HCT116 (cell line): ENCODE measurements around the gene KMT2C. TPM values are rescaled to one million over a fixed set of nuclear protein-coding genes. Genes with fewer than 3 reads are reported as not detected.

Experiments
- ATAC-seq: fragments of 200-7000 bp; cut with Tn5 transposase; 2 replicates; pipeline ENCODE4 v1.9.1; 2020; ENCODE audit warnings: mild to moderate bottlenecking, moderate library complexity
- BruUV-seq: library from RNA; stranded (reverse); fragments of 400-500 nt; replicated peaks from 2 replicates; lab custom pipeline; 2021; lab: Mats Ljungman, UMichigan
- CTCF ChIA-PET: fragments of 300-600 bp; sonication (Branson Sonifier 250); formaldehyde crosslinking; loops from one replicate; lab custom pipeline; 2021; ENCODE audit warnings: antibody characterized with exemption; lab: Charles Lee
- POLR2A ChIA-PET: fragments of 300-600, 350-600 bp; sonication (Branson Sonifier 250); formaldehyde crosslinking; loops from one replicate; lab custom pipeline; 2021; ENCODE audit warnings: antibody characterized with exemption; lab: Charles Lee
- RAD21 ChIA-PET, 2 experiments: fragments of 300-600 bp; sonication (Branson Sonifier 250); formaldehyde crosslinking; loops; one replicate each; lab custom pipeline; 2023; ENCODE audit warnings: low total read pairs in 2 of 2; ENCODE audit not compliant: uncharacterized antibody in 2 of 2, unreplicated experiment in 2 of 2, low non-redundant PET in 1 of 2; lab: Charles Lee
- DNase-seq: peaks from one replicate; pipeline ENCODE4 v3.0.0-alpha.2; 2010; ENCODE audit warnings: low read depth, low spot score
- H2AFZ ChIP-seq: fragments of 200-600 bp; shearing (Covaris generic), sonication (generic); 2 replicates; pipeline ENCODE4 v1.6.1; 2017; ENCODE audit warnings: low read depth, mixed run types, mixed read lengths, antibody characterized with exemption, low read length; ENCODE audit not compliant: poor library complexity, severe bottlenecking
- H3K27ac ChIP-seq: 2 replicates; pipeline ENCODE4 v1.5.1; 2012; ENCODE audit warnings: low read depth, low read length
- H3K27me3 ChIP-seq: fragments of 200-600 bp; sonication (generic); 2 replicates; pipeline ENCODE4 v1.6.1; 2016; ENCODE audit warnings: mixed run types, low read length, mixed read lengths; ENCODE audit not compliant: insufficient read depth
- H3K36me3 ChIP-seq, 2 experiments: fragments of 200-500 bp in 1 of 2; fragments of 200-600 bp in 1 of 2; sonication (Bioruptor generic) in 1 of 2; sonication (generic) in 1 of 2; 2 replicates each; pipeline versions ENCODE4 v1.5.1 to v1.6.1; 2014 to 2016; ENCODE audit warnings: low read length in 2 of 2, inconsistent platforms in 1 of 2, mixed read lengths in 1 of 2, mixed run types in 1 of 2; ENCODE audit not compliant: insufficient read depth in 2 of 2, control insufficient read depth in 1 of 2
- H3K4me1 ChIP-seq, 2 experiments: fragments of 200-600 bp in 1 of 2; sonication (generic) in 1 of 2; 2 replicates each; pipeline versions ENCODE4 v1.5.1 to v1.6.1; 2012 to 2017; ENCODE audit warnings: low read length in 2 of 2, inconsistent platforms in 1 of 2, mild to moderate bottlenecking in 1 of 2, mixed read lengths in 1 of 2, mixed run types in 1 of 2, moderate library complexity in 1 of 2; ENCODE audit not compliant: insufficient read depth in 2 of 2, control insufficient read depth in 1 of 2
- H3K4me2 ChIP-seq: fragments of 200-600 bp; sonication (generic); 2 replicates; pipeline ENCODE4 v1.6.1; 2017; ENCODE audit warnings: mixed run types, low read length, mixed read lengths
- H3K4me3 ChIP-seq, 2 experiments: fragments of 200-600 bp in 1 of 2; sonication (generic) in 1 of 2; replicated peaks in 1 of 2; 2 replicates each; pipeline ENCODE4 v1.5.1; 2011 to 2016; ENCODE audit warnings: low read length in 2 of 2, control low read depth in 1 of 2, low read depth in 1 of 2, mild to moderate bottlenecking in 1 of 2, mixed read lengths in 1 of 2, mixed run types in 1 of 2
- H3K79me2 ChIP-seq: fragments of 200-600 bp; sonication (generic); 2 replicates; pipeline ENCODE4 v1.6.1; 2017; ENCODE audit warnings: mild to moderate bottlenecking, mixed run types, low read length, moderate library complexity, mixed read lengths; ENCODE audit not compliant: insufficient read depth
- H3K9ac ChIP-seq: fragments of 200-600 bp; sonication (generic); 2 replicates; pipeline ENCODE4 v1.6.1; 2016; ENCODE audit warnings: low read length, mixed read lengths
- H3K9me2 ChIP-seq: fragments of 200-600 bp; sonication (generic), shearing (Covaris generic); 2 replicates; pipeline ENCODE4 v1.6.1; 2017; ENCODE audit warnings: mixed run types, mild to moderate bottlenecking, moderate library complexity; ENCODE audit not compliant: insufficient read depth
- H3K9me3 ChIP-seq, 2 experiments: fragments of 200-500 bp in 1 of 2; fragments of 200-600 bp in 1 of 2; sonication (Bioruptor generic) in 1 of 2; sonication (generic) in 1 of 2; 2 replicates each; pipeline ENCODE4 v1.6.1; 2014 to 2017; ENCODE audit warnings: low read length in 2 of 2, mixed read lengths in 2 of 2, inconsistent platforms in 1 of 2, low read depth in 1 of 2, mild to moderate bottlenecking in 1 of 2, mixed run types in 1 of 2, moderate library complexity in 1 of 2; ENCODE audit not compliant: control insufficient read depth in 1 of 2, insufficient read depth in 1 of 2
- H4K20me1 ChIP-seq: fragments of 200-600 bp; sonication (generic), shearing (Covaris generic); 2 replicates; pipeline ENCODE4 v1.6.1; 2017; ENCODE audit warnings: mixed run types, mild to moderate bottlenecking, moderate library complexity; ENCODE audit not compliant: insufficient read depth
- CEBPB ChIP-seq: IDR thresholded peaks from 2 replicates; pipeline ENCODE4 v1.6.1; 2012; ENCODE audit warnings: low read depth
- CTCF ChIP-seq, 3 experiments: fragments of 200-600 bp in 1 of 3; sonication (generic) in 1 of 3; IDR thresholded peaks in 2 of 3; conservative IDR thresholded peaks in 1 of 3; 2 replicates each; pipeline ENCODE4 v1.5.1; 2012 to 2017; ENCODE audit warnings: low read depth in 2 of 3, low read length in 2 of 3, antibody characterized with exemption in 1 of 3, borderline replicate concordance in 1 of 3, control low read depth in 1 of 3, mild to moderate bottlenecking in 1 of 3, mixed read lengths in 1 of 3, mixed run types in 1 of 3, moderate library complexity in 1 of 3; ENCODE audit not compliant: insufficient read depth in 1 of 3
- EGR1 ChIP-seq: IDR thresholded peaks from 2 replicates; pipeline ENCODE4 v1.6.1; 2012; ENCODE audit warnings: low read depth
- EZH2 ChIP-seq: fragments of 200-600 bp; sonication (generic); IDR thresholded peaks from 2 replicates; pipeline ENCODE4 v1.6.1; 2017; ENCODE audit warnings: antibody characterized with exemption, mixed run types
- EZH2phosphoT487 ChIP-seq: fragments of 200-600 bp; IDR thresholded peaks from 2 replicates; pipeline ENCODE4 v1.6.1; 2018; ENCODE audit warnings: antibody characterized with exemption, borderline replicate concordance
- FOSL1 ChIP-seq: IDR thresholded peaks from 2 replicates; pipeline ENCODE4 v1.6.1; 2012; ENCODE audit warnings: low read depth
- JUND ChIP-seq: IDR thresholded peaks from 2 replicates; pipeline ENCODE4 v1.6.1; 2012
- MAX ChIP-seq: IDR thresholded peaks from 2 replicates; pipeline ENCODE4 v1.6.1; 2012
- POLR2A ChIP-seq: IDR thresholded peaks from 2 replicates; pipeline ENCODE4 v1.7.0; 2011; ENCODE audit warnings: borderline replicate concordance; ENCODE audit not compliant: insufficient read depth, insufficient read length; ENCODE audit errors: extremely low read depth
- POLR2AphosphoS5 ChIP-seq: IDR thresholded peaks from 2 replicates; pipeline ENCODE4 v1.6.1; 2011; ENCODE audit warnings: mild to moderate bottlenecking, low read depth, low read length, moderate library complexity
- RAD21 ChIP-seq: IDR thresholded peaks from 2 replicates; pipeline ENCODE4 v1.6.1; 2012; ENCODE audit warnings: low read depth, mild to moderate bottlenecking
- REST ChIP-seq: IDR thresholded peaks from 2 replicates; pipeline ENCODE4 v1.6.1; 2012; ENCODE audit warnings: low read depth
- SP1 ChIP-seq: IDR thresholded peaks from 2 replicates; pipeline ENCODE4 v1.6.1; 2012; ENCODE audit warnings: low read depth
- SRF ChIP-seq: IDR thresholded peaks from 2 replicates; pipeline ENCODE4 v1.6.1; 2012; ENCODE audit warnings: low read depth
- YY1 ChIP-seq: IDR thresholded peaks from 2 replicates; pipeline ENCODE4 v1.6.1; 2011; ENCODE audit warnings: low read length, low read depth, moderate library complexity, mild to moderate bottlenecking; ENCODE audit not compliant: insufficient replicate concordance; ENCODE audit errors: extremely low read depth
- ZBTB33 ChIP-seq: IDR thresholded peaks from 2 replicates; pipeline ENCODE4 v1.6.1; 2011; ENCODE audit warnings: mild to moderate bottlenecking, low read length, moderate library complexity; ENCODE audit not compliant: insufficient replicate concordance; ENCODE audit errors: extremely low read depth
- ZNF274 ChIP-seq: fragments of 200-500 bp; sonication (Bioruptor generic); IDR thresholded peaks from 2 replicates; pipeline ENCODE4 v1.6.1; 2014; ENCODE audit warnings: mild to moderate bottlenecking, low read depth, low read length, inconsistent platforms
- intact Hi-C: fragments of 100-400 bp; cut with micrococcal nuclease; formaldehyde crosslinking; loops from 2 replicates; pipeline ENCODE4 v1.10.0; 2022
- total RNA-seq: library from RNA; stranded (reverse); gene quantifications from one replicate; pipeline ENCODE4 v1.2.1, GENCODE V29; 2021; ENCODE audit not compliant: unreplicated experiment

Gene KMT2C
- total RNA-seq, 1 experiment from 2014 or later, result 22.9 TPM

- Histone ChIP-seq H3K27me3 (no peaks in the 10 kb centered on the region), H3K27ac (no peak overlapping the region), H3K9me2 (no peaks in the 10 kb centered on the region), H3K9me3 (no peaks in the 10 kb centered on the region), H3K79me2 (no peaks in the 10 kb centered on the region), H3K36me3 (peaks cover 6 to 11% of the 10 kb centered on the region in 2 experiments; a peak in 2 of 4 replicates), H2AFZ (no peak overlapping the region), H3K4me2 (no peak overlapping the region), H3K4me1 (no peaks in the 10 kb centered on the region), H3K9ac (no peak overlapping the region), H4K20me1 (no peaks in the 10 kb centered on the region), H3K4me3 (no peak overlapping the region)
- intact Hi-C loops, result no loop called here
- no peak for TF ChIP-seq SP1
- TF ChIP-seq FOSL1, result no peak
- no peak for TF ChIP-seq EZH2phosphoT487
- no peak for TF ChIP-seq REST
- TF ChIP-seq YY1, result no peak
- TF ChIP-seq CTCF (IDR thresholded peaks at IDR 0.05 in 2 of 3, conservative IDR thresholded peaks at IDR 0.05 in 1 of 3; ENCODE audit: borderline replicate concordance in 1 of 3, insufficient read depth in 1 of 3, low read depth in 2 of 3, low read length in 2 of 3), result no peak
- no peak for TF ChIP-seq JUND
- TF ChIP-seq POLR2AphosphoS5, result no peak
- no peak for TF ChIP-seq CEBPB
- no peak for TF ChIP-seq RAD21
- TF ChIP-seq POLR2A, result no peak
- no peak for TF ChIP-seq ZBTB33
- TF ChIP-seq SRF, result no peak
- TF ChIP-seq EZH2, result no peak
- no peak for TF ChIP-seq EGR1
- no peak for TF ChIP-seq ZNF274
- no peak for TF ChIP-seq MAX
- ChIA-PET POLR2A (no interaction called here), RAD21 (no interaction called here), CTCF (no interaction called here)
- DNase-seq (no peak), ATAC-seq (no peak)
- no TSS peak for BruUV-seq
Observed at GRCh38 chr7:152137476-152138025, 298.3 kb downstream of the KMT2C start.
